Heart right ventricle (tissue), 16 donors: ENCODE results near the gene CTR9. TPM values are rescaled to one million over a fixed set of nuclear protein-coding genes. Genes with fewer than 3 reads are reported as not detected.

Experiments used
- ATAC-seq, 8 donors: fragments of 200-7000 bp; cut with Tn5 transposase; one replicate each; pipeline ENCODE4 v1.9.1; 2020; ENCODE audit warnings: mild to moderate bottlenecking in 8 of 8, moderate library complexity in 8 of 8, moderate number of reproducible peaks in 1 of 8
- DNase-seq, 2 donors: peaks; one replicate each; pipeline ENCODE4 v3.0.0-alpha.2; 2020
- H3K27ac ChIP-seq, 10 donors: fragments of 200-600 bp; sonication (generic) in 2 of 10; one replicate each; pipeline versions ENCODE4 v1.5.0 to v1.8.0; 2020 to 2022; ENCODE audit warnings: mild to moderate bottlenecking in 3 of 10
- H3K27me3 ChIP-seq, 7 donors: fragments of 200-600 bp; one replicate each; pipeline ENCODE4 v1.8.0; 2021 to 2022; ENCODE audit warnings: mild to moderate bottlenecking in 2 of 7
- H3K36me3 ChIP-seq, 9 donors: fragments of 200-600 bp; sonication (generic) in 1 of 9; one replicate each; pipeline versions ENCODE4 v1.5.0 to v1.8.0; 2020 to 2022; ENCODE audit warnings: mild to moderate bottlenecking in 2 of 9
- H3K4me1 ChIP-seq, 9 donors: fragments of 200-600 bp; sonication (generic) in 1 of 9; one replicate each; pipeline versions ENCODE4 v1.5.0 to v1.8.0; 2020 to 2022; ENCODE audit warnings: mild to moderate bottlenecking in 4 of 9
- H3K4me3 ChIP-seq, 10 donors: fragments of 200-600 bp; sonication (generic) in 2 of 10; one replicate each; pipeline versions ENCODE4 v1.5.0 to v1.8.0; 2020 to 2022; ENCODE audit warnings: mild to moderate bottlenecking in 7 of 10, moderate library complexity in 2 of 10
- H3K9me3 ChIP-seq, 11 donors: fragments of 200-600 bp in 10 of 11; sonication (generic) in 2 of 11; one replicate each; pipeline versions ENCODE4 v1.5.0 to v1.8.0; 2013 to 2022; ENCODE audit warnings: mild to moderate bottlenecking in 2 of 11, control low read depth in 1 of 11, moderate library complexity in 1 of 11
- WGBS, 2 donors: extraction: QIAGEN DNeasy Blood & Tissue Kit; methylation state at CpG; one replicate each; pipeline ENCODE4 v1.1.7; 2013; ENCODE audit warnings: inconsistent platforms in 1 of 2; 5-methylcytosine and 5-hydroxymethylcytosine counted together
- intact Hi-C, 10 donors: fragments of 100-400 bp; cut with DNase I; formaldehyde crosslinking; loops; one replicate each; pipeline versions ENCODE4 v1.11.1 to v1.14.2; 2022
- polyA plus RNA-seq, 2 donors: library from polyadenylated mRNA; stranded (reverse); fragments of 200-250 nt; gene quantifications; one replicate each; pipeline ENCODE4 v1.2.3, GENCODE V29; 2013
- total RNA-seq, 10 donors: library from RNA; stranded (reverse); fragmentation: NEBNext Ultra II Directional in 3 of 10; extraction: Animal tissue kit (Norgen Biotek cat#: 25700) in 3 of 10; gene quantifications; one replicate each; pipeline versions ENCODE4 v1.2.1 to v1.2.4, GENCODE V29; 2021 to 2023
- TF ChIP-seq, protein P1 (sequence below), 9 donors: fragments of 200-600 bp; sonication (generic) in 2 of 9; IDR thresholded peaks; one replicate each; pipeline versions ENCODE4 v1.5.0 to v1.8.0; 2021 to 2022; ENCODE audit warnings: antibody characterized with exemption in 9 of 9, mild to moderate bottlenecking in 5 of 9, moderate library complexity in 1 of 9
- donor health status: Arrhythmogenic right ventricular cardiomyopathy.
- donor health status: ischemic (EF 13 %, LVEDD 7.1; RV severe dilation, severe dysfunction).
- donor health status: healthy with polysubstance abuse.
- donor health status: DM: no; HTN: yes; CAD: no.
- donor health status: DM: no; HTN: no; CAD: no.
- donor health status: ischemic (EF 25% LVEDD 6.9; RV normal size, moderate dysfunction).
- donor health status: ischemic (EF 25% LVEDD 5.7; RV mildly dilated, moderate dysfunction).
- donor health status: healthy.
- donor health status: DM: yes; HTN: yes; CAD: no.
- donor health status: Ischemic cardiomyopathy.
- donor health status: ischemic (EF 35%, LVEDD 5.7; RV mildly dilated, moderate dysfunction).
- donor health status: nonischemic (EF 11% LVEDD 7.7; RV severe dilation, severe dysfunction).
- donor health status: DM: yes; HTN: yes; CAD: no.
- donor health status: PGD.
- donor health status: ischemic (EF 29% LVEDD 5.4; RV normal size, mild dysfunction).
- donor health status: nonischemic (EF 23%, LVEDD 6.1; RV moderate dilation, normal function).

CTR9 gene
- total and polyA plus RNA-seq, 12 donors: 10.4 to 34.8 (median 23.1) TPM

DNA sequence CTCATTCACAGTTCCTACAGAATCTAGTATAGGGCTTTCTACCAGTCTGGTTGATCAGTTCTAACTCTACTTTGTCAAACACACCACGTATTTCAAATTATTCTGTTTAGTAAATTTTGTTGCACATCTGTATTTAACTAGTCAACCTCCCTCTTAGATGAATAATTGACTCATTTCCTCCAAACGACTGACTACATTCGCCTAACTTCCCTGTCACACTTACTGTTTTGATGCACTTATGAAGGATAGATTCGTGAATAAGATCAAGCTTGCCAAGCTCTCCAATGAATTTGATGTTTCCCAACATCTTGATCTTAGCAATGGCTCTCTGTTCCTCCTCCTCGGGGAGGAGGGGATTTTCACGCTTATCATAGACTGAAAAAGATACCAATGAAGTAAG is 52.6 kb downstream of the CTR9 start:
- Histone ChIP-seq H3K27ac (no peak overlapping the region), H3K9me3 (no peaks in the 10 kb centered on the region), H3K4me1 (peaks cover 3 to 86% (median 60%) of the 10 kb centered on the region in 9 donors), H3K4me3 (no peak overlapping the region), H3K27me3 (no peaks in the 10 kb centered on the region), H3K36me3 (peaks cover 6 to 88% (median 83%) of the 10 kb centered on the region in 9 donors)
- no peak for ATAC-seq
- no peak for DNase-seq
- 66 to 69% methylated on average over 6 of the region's 6 CpGs for WGBS, 2 donors
- intact Hi-C loops: loop anchor here in 3 of 10 donors (5.0 to 10.0 kb wide), 3 partner anchors 49 to 131 kb away; partner anchors contain the start of gene ZBED5 (in 1 of the 3)
- TF ChIP-seq, protein P1, sequence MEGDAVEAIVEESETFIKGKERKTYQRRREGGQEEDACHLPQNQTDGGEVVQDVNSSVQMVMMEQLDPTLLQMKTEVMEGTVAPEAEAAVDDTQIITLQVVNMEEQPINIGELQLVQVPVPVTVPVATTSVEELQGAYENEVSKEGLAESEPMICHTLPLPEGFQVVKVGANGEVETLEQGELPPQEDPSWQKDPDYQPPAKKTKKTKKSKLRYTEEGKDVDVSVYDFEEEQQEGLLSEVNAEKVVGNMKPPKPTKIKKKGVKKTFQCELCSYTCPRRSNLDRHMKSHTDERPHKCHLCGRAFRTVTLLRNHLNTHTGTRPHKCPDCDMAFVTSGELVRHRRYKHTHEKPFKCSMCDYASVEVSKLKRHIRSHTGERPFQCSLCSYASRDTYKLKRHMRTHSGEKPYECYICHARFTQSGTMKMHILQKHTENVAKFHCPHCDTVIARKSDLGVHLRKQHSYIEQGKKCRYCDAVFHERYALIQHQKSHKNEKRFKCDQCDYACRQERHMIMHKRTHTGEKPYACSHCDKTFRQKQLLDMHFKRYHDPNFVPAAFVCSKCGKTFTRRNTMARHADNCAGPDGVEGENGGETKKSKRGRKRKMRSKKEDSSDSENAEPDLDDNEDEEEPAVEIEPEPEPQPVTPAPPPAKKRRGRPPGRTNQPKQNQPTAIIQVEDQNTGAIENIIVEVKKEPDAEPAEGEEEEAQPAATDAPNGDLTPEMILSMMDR (IDR thresholded peaks at IDR 0.05): no peak

DNA sequence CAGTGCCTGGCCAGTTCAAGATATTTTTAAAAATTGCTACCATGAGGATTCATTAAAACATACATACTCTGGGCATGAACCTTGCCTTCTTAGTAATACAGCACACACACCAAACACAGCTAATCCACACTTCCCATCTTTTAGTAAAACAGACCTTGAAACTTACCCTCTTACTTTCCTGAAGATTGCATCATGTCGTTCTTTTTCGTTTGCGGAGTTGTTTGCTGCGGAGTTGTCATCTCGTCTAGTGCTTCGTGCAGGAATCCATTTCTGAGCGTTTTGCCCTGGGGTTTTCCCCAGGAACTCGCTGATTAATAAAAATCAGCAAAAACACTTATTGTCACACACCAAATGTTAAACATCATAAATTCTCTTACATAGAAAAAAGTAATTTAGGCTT is 54.7 kb downstream of the CTR9 start:
- Histone ChIP-seq H3K27me3 (no peaks in the 10 kb centered on the region), H3K4me3 (peak overlapping the region in 3 of 10 donors; percentile 95 to 96 (median 96)), H3K9me3 (no peaks in the 10 kb centered on the region), H3K27ac (peak overlapping the region in 2 of 10 donors; percentile 100), H3K4me1 (peaks cover 3 to 78% (median 64%) of the 10 kb centered on the region in 9 donors), H3K36me3 (peaks cover 0 to 67% (median 62%) of the 10 kb centered on the region in 9 donors)
- TF ChIP-seq, protein P1 (IDR thresholded peaks at IDR 0.05): no peak
- DNase-seq (no peak), ATAC-seq (no peak)
- intact Hi-C loops: loop anchor here in 5 of 10 donors (5.0 to 10.0 kb wide), 6 partner anchors 33 to 1233 kb away; partner anchors contain the start of genes WEE1 (in 1 of the 5) and ZBED5 (in 1 of the 5)
- 60 to 62% methylated on average over 8 of the region's 8 CpGs for WGBS, 2 donors

DNA sequence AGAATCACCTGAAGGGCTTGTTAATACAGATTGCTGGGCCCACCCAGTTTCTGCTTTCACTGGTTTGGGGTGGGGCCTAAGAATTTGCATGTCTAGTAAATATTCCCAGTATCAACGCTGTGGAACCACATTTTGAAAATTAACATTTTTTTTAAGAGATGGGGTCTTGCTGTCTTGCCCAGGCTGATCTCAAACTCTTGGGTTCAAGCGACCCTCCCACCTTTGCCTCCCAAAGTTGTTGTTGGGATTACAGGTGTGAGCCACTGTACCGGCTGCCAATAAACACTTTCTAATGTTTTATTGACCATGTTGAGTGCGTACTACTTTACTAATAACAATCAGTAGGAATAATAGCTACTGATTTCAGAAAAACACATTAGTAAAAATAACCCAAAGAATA is 55.2 kb downstream of the CTR9 start:
- TF ChIP-seq, protein P1 (IDR thresholded peaks at IDR 0.05): no peak
- peaks cover 0 to 62% (median 57%) of the 10 kb centered on the region in 9 donors for H3K36me3 ChIP-seq
- peak overlapping the region in 4 of 10 donors; percentile 98 to 100 (median 100) for H3K27ac ChIP-seq
- ATAC-seq: no peak
- no peaks in the 10 kb centered on the region for H3K27me3 ChIP-seq
- intact Hi-C loops: loop anchor here in 5 of 10 donors (5.0 to 10.0 kb wide), 6 partner anchors 34 to 1234 kb away; partner anchors contain the start of genes WEE1 (in 1 of the 5) and ZBED5 (in 1 of the 5)
- no peak for DNase-seq
- 75 to 81% methylated on average over 4 of the region's 4 CpGs for WGBS, 2 donors
- H3K4me3 ChIP-seq: peak overlapping the region in 6 of 10 donors; percentile 78 to 96 (median 94)
- H3K4me1 ChIP-seq: peaks cover 3 to 75% (median 64%) of the 10 kb centered on the region in 9 donors
- H3K9me3 ChIP-seq: no peaks in the 10 kb centered on the region

DNA sequence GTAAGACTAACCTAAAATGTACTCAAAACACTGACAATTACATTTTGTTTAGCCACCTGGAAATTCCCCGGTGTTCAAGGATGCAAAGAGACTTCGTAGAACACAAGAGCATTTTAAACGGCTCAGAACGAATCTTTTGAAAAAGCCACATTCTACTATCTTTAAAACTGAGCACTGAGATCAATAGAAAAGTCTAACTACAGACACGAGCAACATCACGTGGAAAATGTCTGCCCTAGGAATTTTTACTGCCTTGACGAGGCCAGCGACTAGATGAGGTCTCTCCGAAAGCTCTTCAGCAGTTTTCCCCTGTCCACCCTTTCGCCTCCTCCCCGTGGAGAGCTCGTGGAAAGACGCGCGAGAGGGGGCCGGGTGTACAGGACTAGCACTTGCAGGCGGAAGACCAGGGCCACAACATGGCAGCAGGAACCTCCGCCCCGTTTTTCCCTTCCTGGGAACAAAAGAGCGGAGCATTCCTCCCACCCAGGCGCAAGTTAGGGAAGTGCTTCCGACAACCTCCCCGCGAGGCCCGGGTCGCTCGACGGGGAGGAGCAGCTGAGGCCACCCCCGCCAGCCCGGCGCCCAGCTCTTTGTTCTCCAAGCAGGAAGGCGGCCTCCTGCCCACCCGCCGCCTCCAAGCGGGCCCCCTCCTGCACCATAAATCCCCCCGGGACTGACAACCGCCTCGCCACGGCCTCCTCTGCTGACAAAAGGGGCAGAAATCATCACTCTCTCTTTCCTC is 56.6 kb downstream of the CTR9 start:
- Histone ChIP-seq H3K9me3 (no peaks in the 10 kb centered on the region), H3K27me3 (no peaks in the 10 kb centered on the region), H3K4me3 (peak overlapping the region; percentile 76 to 98 (median 92)), H3K4me1 (peaks cover 0 to 61% (median 50%) of the 10 kb centered on the region in 9 donors), H3K27ac (peak overlapping the region; percentile 89 to 100 (median 100)), H3K36me3 (peaks cover 0 to 48% (median 43%) of the 10 kb centered on the region in 9 donors)
- 0 to 1% methylated on average over 39 of the region's 39 CpGs for WGBS, 2 donors
- DNase-seq (peak; percentile 78 to 86), ATAC-seq (peak; percentile 40 to 61 (median 50))
- intact Hi-C loops: loop anchor here in 8 of 10 donors (1.0 to 10.0 kb wide), 13 partner anchors 13 to 1235 kb away; partner anchors contain the start of genes ZBED5 (in 6 of the 8) and WEE1 (in 1 of the 8)
- TF ChIP-seq, protein P1 (IDR thresholded peaks at IDR 0.05): no peak
